Measurements from ENCODE around the gene TMC3. TPM values are rescaled to one million over a fixed set of nuclear protein-coding genes. Genes with fewer than 3 reads are reported as not detected.

The TMC3 gene
- total RNA-seq, 2 experiments from 2014 or later, result not detected

DNA sequence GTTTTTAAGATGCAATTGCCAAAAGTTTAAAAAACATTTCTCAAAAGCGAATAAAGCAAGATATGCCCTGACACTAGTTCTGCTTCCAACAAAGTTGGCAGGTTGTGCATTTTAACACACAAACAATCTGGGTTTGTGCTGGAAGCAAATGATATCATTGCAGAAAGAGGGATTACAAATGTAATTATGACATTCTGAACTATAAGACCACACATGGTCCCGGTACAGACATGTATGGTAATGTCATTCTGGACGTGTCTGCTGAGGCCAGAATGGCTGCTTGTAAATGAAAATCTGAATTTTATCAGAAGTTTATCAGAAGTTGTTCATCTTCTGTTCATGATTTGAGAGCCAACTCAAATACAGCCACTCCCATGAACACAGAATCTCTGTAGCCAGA is 10.7 kb downstream of the TMC3 start:
- intact Hi-C loops (cut with micrococcal nuclease; ENCODE audit: unreplicated experiment), result no loop called here
- DNase-seq (ENCODE audit: low spot score), result no peak
- Histone ChIP-seq H3K36me3 (ENCODE audit: insufficient read depth, low read length) (no peaks in the 10 kb centered on the region), H3K9me3 (ENCODE audit: low read length) (no peaks in the 10 kb centered on the region), H2AFZ (ENCODE audit: low read length) (no peak overlapping the region), H3K79me2 (ENCODE audit: insufficient read depth, low read depth, low read length) (no peaks in the 10 kb centered on the region), H3K4me3 (ENCODE audit: low read depth, low read length, poor library complexity, severe bottlenecking) (no peak overlapping the region), H3K4me1 (ENCODE audit: insufficient read depth, low read length, poor library complexity, severe bottlenecking) (no peaks in the 10 kb centered on the region), H3K9me2 (ENCODE audit: insufficient read depth, low read length) (no peaks in the 10 kb centered on the region; the same call in 1 of the 2 replicates), H3K4me2 (ENCODE audit: low read length) (no peak overlapping the region), H4K20me1 (ENCODE audit: insufficient read depth, low read length) (no peaks in the 10 kb centered on the region), H3K27ac (ENCODE audit: low read depth, low read length, poor library complexity, severe bottlenecking) (no peak overlapping the region)
- no TSS peak for BruUV-seq (replicated peaks)
- CTCF ChIA-PET (ENCODE audit: unreplicated experiment), result no interaction called here
- TF ChIP-seq, protein P1, sequence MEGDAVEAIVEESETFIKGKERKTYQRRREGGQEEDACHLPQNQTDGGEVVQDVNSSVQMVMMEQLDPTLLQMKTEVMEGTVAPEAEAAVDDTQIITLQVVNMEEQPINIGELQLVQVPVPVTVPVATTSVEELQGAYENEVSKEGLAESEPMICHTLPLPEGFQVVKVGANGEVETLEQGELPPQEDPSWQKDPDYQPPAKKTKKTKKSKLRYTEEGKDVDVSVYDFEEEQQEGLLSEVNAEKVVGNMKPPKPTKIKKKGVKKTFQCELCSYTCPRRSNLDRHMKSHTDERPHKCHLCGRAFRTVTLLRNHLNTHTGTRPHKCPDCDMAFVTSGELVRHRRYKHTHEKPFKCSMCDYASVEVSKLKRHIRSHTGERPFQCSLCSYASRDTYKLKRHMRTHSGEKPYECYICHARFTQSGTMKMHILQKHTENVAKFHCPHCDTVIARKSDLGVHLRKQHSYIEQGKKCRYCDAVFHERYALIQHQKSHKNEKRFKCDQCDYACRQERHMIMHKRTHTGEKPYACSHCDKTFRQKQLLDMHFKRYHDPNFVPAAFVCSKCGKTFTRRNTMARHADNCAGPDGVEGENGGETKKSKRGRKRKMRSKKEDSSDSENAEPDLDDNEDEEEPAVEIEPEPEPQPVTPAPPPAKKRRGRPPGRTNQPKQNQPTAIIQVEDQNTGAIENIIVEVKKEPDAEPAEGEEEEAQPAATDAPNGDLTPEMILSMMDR (conservative IDR thresholded peaks at IDR 0.05; ENCODE audit: low read length), result no peak
- TF ChIP-seq EZH2phosphoT487 (IDR thresholded peaks at IDR 0.05; ENCODE audit: borderline replicate concordance, low read depth, low read length), result no peak
- POLR2A ChIA-PET, result no interaction called here

DNA sequence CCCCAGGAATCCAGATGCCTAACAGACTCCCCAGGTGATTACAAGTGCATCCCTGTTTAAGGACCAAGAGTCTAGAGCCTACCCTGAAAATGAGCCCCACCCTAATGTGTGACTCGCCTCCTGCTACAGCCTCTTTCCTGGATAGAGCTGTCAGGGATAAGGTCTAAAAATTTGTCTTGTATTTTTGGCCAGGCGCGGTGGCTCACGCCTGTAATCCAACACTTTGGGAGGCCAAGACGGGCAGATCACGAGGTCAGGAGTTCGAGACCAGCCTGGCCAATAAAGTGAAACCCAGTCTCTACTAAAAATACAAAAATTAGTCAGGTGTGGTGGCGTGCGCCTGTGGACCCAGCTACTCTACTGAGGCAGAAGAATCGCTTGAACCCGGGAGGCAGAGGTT is 11.2 kb downstream of the TMC3 start:
- TF ChIP-seq, protein P1 (conservative IDR thresholded peaks at IDR 0.05; ENCODE audit: low read length), result no peak
- TF ChIP-seq EZH2phosphoT487 (IDR thresholded peaks at IDR 0.05; ENCODE audit: borderline replicate concordance, low read depth, low read length), result no peak
- H3K9me2 ChIP-seq (ENCODE audit: insufficient read depth, low read length), result no peaks in the 10 kb centered on the region; the same call in 1 of the 2 replicates
- H3K36me3 ChIP-seq (ENCODE audit: insufficient read depth, low read length), result no peaks in the 10 kb centered on the region
- ChIA-PET POLR2A (interaction anchor here (0.8 kb wide), 1 partner anchor 9 kb away, joined by 4 read pairs; no protein-coding TSS in a partner anchor), CTCF (ENCODE audit: unreplicated experiment) (no interaction called here)
- H3K27ac ChIP-seq (ENCODE audit: low read depth, low read length, poor library complexity, severe bottlenecking), result no peak overlapping the region
- intact Hi-C loops (cut with micrococcal nuclease; ENCODE audit: unreplicated experiment), result no loop called here
- H3K4me2 ChIP-seq (ENCODE audit: low read length), result no peak overlapping the region
- DNase-seq (ENCODE audit: low spot score), result no peak
- BruUV-seq (replicated peaks), result no TSS peak
- no peak overlapping the region for H2AFZ ChIP-seq (ENCODE audit: low read length)
- no peaks in the 10 kb centered on the region for H3K79me2 ChIP-seq (ENCODE audit: insufficient read depth, low read depth, low read length)
- H4K20me1 ChIP-seq (ENCODE audit: insufficient read depth, low read length), result no peaks in the 10 kb centered on the region
- H3K4me3 ChIP-seq (ENCODE audit: low read depth, low read length, poor library complexity, severe bottlenecking), result no peak overlapping the region
- no peaks in the 10 kb centered on the region for H3K4me1 ChIP-seq (ENCODE audit: insufficient read depth, low read length, poor library complexity, severe bottlenecking)
- no peaks in the 10 kb centered on the region for H3K9me3 ChIP-seq (ENCODE audit: low read length)

DNA sequence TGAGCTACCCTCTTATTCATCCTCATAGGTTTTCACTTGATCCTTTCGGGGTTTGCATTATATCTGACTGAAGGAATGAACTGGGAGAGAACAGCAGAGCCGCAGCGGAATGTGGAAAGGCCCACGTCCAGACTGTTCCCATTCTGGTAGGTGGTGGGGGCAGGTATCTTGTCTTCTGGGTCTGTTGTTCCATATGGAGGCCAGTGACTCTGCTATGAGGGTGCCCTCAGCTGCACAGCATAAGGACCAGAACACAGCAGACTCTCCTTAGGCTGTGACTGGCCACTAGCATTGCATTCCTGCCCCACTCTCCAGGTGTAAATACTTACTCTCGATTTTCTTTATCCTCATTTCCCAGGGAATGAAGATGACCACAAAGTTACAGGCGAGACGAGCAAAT is 12.1 kb downstream of the TMC3 start:
- intact Hi-C loops (cut with micrococcal nuclease; ENCODE audit: unreplicated experiment), result no loop called here
- no TSS peak for BruUV-seq (replicated peaks)
- Histone ChIP-seq H3K36me3 (ENCODE audit: insufficient read depth, low read length) (no peaks in the 10 kb centered on the region), H3K9me2 (ENCODE audit: insufficient read depth, low read length) (no peaks in the 10 kb centered on the region; the same call in 1 of the 2 replicates), H3K79me2 (ENCODE audit: insufficient read depth, low read depth, low read length) (no peaks in the 10 kb centered on the region), H3K9me3 (ENCODE audit: low read length) (no peaks in the 10 kb centered on the region), H3K4me1 (ENCODE audit: insufficient read depth, low read length, poor library complexity, severe bottlenecking) (no peaks in the 10 kb centered on the region), H3K4me2 (ENCODE audit: low read length) (no peak overlapping the region), H3K4me3 (ENCODE audit: low read depth, low read length, poor library complexity, severe bottlenecking) (no peak overlapping the region), H2AFZ (ENCODE audit: low read length) (no peak overlapping the region), H4K20me1 (ENCODE audit: insufficient read depth, low read length) (no peaks in the 10 kb centered on the region), H3K27ac (ENCODE audit: low read depth, low read length, poor library complexity, severe bottlenecking) (no peak overlapping the region)
- TF ChIP-seq EZH2phosphoT487 (IDR thresholded peaks at IDR 0.05; ENCODE audit: borderline replicate concordance, low read depth, low read length), result no peak
- TF ChIP-seq, protein P1 (conservative IDR thresholded peaks at IDR 0.05; ENCODE audit: low read length), result no peak
- CTCF ChIA-PET (ENCODE audit: unreplicated experiment), result no interaction called here
- POLR2A ChIA-PET, result interaction anchor here (0.6 to 0.8 kb wide), 2 partner anchors 8 to 1476 kb away, joined by 3 to 4 read pairs; no protein-coding TSS in a partner anchor
- no peak for DNase-seq (ENCODE audit: low spot score)
